ENCODE data around the gene UBL5.

GRCh38 chr19:9786342-9786741 is 41.4 kb upstream of the UBL5 start:
- TF ChIP-seq CTCF (IDR thresholded peaks at IDR 0.05), result no peak
- no peak for TF ChIP-seq POLR2A (IDR thresholded peaks at IDR 0.05)
- TF ChIP-seq POLR2AphosphoS5 (IDR thresholded peaks at IDR 0.05; ENCODE audit: insufficient read depth in 1 of 2, low read depth in 1 of 2), result no peak
